A549 treated with CORT108297 at 1 μM for 4 hours (cell line): Measurements from ENCODE around the gene GPRC5A. TPM values are rescaled to one million over a fixed set of nuclear protein-coding genes. Genes with fewer than 3 reads are reported as not detected.

ENCODE experiments used
- total RNA-seq: library from RNA; stranded (reverse); fragments of 200-300 nt; extraction: Qiagen RNA extraction; gene quantifications from 5 replicates; pipeline ENCODE4 v1.2.3, GENCODE V29; 2022

Gene GPRC5A, protein sequence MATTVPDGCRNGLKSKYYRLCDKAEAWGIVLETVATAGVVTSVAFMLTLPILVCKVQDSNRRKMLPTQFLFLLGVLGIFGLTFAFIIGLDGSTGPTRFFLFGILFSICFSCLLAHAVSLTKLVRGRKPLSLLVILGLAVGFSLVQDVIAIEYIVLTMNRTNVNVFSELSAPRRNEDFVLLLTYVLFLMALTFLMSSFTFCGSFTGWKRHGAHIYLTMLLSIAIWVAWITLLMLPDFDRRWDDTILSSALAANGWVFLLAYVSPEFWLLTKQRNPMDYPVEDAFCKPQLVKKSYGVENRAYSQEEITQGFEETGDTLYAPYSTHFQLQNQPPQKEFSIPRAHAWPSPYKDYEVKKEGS
- 308 to 507 TPM (median 449 TPM) in 5 replicates for total RNA-seq

GRCh38 chr12:12891080-12891880 is at the start of gene GPRC5A:
TSS of gene GPRC5A (plus strand) at chr12:12891562. CDS start at chr12:12908250, 16,688 bp downstream.

DNA sequence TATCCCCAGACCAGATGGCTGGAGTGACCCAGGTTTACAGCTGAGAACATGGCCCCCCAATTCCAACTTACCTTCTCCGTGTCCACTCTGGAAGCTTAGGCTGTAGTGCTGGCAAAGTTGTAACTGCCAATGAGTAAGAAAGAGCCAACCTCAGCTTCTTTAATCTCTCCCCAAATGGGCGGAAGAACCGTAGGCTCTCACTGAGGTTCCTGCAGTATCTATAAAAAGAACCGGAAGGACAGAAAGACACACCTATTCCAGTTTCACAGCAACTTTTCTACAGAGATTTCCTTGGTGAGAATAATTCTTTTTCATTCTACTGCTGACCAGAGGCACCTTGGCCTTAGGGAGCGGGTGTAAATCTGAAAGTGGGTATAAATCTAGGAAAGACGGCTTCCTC is 60.7 kb downstream of the GPRC5A start, which contains the start of gene GPRC5D:
Gene GPRC5D (minus strand): TSS at position 135 of the 400 bp plus-strand sequence. CDS start 1,786 bp downstream, outside the sequence.

Other genes with a start within 250 kb of the GPRC5A start
- gene GPR19, start 195.4 kb upstream of the GPRC5A start, total RNA-seq, result 1.0 to 1.3 TPM (median 1.1 TPM) in 5 replicates
- gene CDKN1B, start 174.2 kb upstream of the GPRC5A start, total RNA-seq, result 17.6 to 22.4 TPM (median 19.6 TPM) in 5 replicates
- 0.30 to 0.54 TPM (median 0.34 TPM) in 5 replicates for gene APOLD1, start 105.9 kb upstream of the GPRC5A start, total RNA-seq
- 83.8 to 117 TPM (median 89.7 TPM) in 5 replicates for gene DDX47, start 78.2 kb upstream of the GPRC5A start, total RNA-seq
- not detected in 5 replicates for gene GPRC5D, start 60.6 kb downstream of the GPRC5A start, total RNA-seq
- gene HEBP1, start 108.7 kb downstream of the GPRC5A start, total RNA-seq, result 56.2 to 63.6 TPM (median 57.6 TPM) in 5 replicates
- gene FAM234B, start 152.8 kb downstream of the GPRC5A start, total RNA-seq, result 3.3 to 4.3 TPM (median 4.2 TPM) in 5 replicates
- gene GSG1, start 212.1 kb downstream of the GPRC5A start, total RNA-seq, result 0.29 to 0.57 TPM (median 0.34 TPM) in 5 replicates